SK-N-SH (cell line): Measurements from ENCODE around the gene MREG. TPM values are rescaled to one million over a fixed set of nuclear protein-coding genes. Genes with fewer than 3 reads are reported as not detected.

ENCODE experiments used
- CTCF ChIA-PET: fragments of 300-600, 350-600 bp; formaldehyde crosslinking; extraction: SDS; loops from one replicate; lab custom pipeline; 2021; lab: Yijun Ruan, JAX
- POLR2A ChIA-PET: fragments of 350-600 bp; sonication (Branson Sonifier 250); formaldehyde crosslinking; extraction: SDS; loops from one replicate; lab custom pipeline; 2020; ENCODE audit warnings: antibody characterized with exemption, inconsistent platforms; lab: Yijun Ruan, JAX
- DNase-seq: peaks from one replicate; pipeline ENCODE4 v3.0.0; 2012
- H2AFZ ChIP-seq: fragments of 200-600 bp; sonication (generic); 2 replicates; pipeline ENCODE4 v1.8.1; 2016; ENCODE audit warnings: antibody characterized with exemption, mild to moderate bottlenecking, low read depth
- H3F3A ChIP-seq: fragments of 200-600 bp; sonication (generic); replicated peaks from 2 replicates; pipeline ENCODE3; 2016; ENCODE audit warnings: antibody characterized with exemption, mild to moderate bottlenecking; ENCODE audit not compliant: insufficient read depth
- H3K27ac ChIP-seq, 2 experiments: fragments of 200-500 bp in 1 of 2; fragments of 200-600 bp in 1 of 2; sonication (Bioruptor generic) in 1 of 2; sonication (generic), shearing (Covaris generic) in 1 of 2; 2 replicates each; pipeline versions ENCODE4 v1.5.1 to v1.6.1; 2014 to 2016; ENCODE audit warnings: low read depth in 2 of 2, inconsistent platforms in 1 of 2, low read length in 1 of 2, mild to moderate bottlenecking in 1 of 2, mixed read lengths in 1 of 2
- H3K27me3 ChIP-seq: fragments of 200-600 bp; sonication (generic), shearing (Covaris generic); 2 replicates; pipeline ENCODE4 v1.6.1; 2016; ENCODE audit warnings: mixed run types; ENCODE audit not compliant: insufficient read depth
- H3K36me3 ChIP-seq, 2 experiments: fragments of 200-500 bp in 1 of 2; fragments of 200-600 bp in 1 of 2; sonication (Bioruptor generic) in 1 of 2; sonication (generic) in 1 of 2; replicated peaks in 1 of 2; 2 replicates each; pipeline versions ENCODE3 to v1.5.1; 2014 to 2016; ENCODE audit warnings: low read length in 1 of 2, mild to moderate bottlenecking in 1 of 2; ENCODE audit not compliant: insufficient read depth in 2 of 2, control insufficient read depth in 1 of 2
- H3K4me1 ChIP-seq, 2 experiments: fragments of 200-500 bp in 1 of 2; fragments of 200-600 bp in 1 of 2; sonication (Bioruptor generic) in 1 of 2; sonication (generic), shearing (Covaris generic) in 1 of 2; 2 replicates each; pipeline versions ENCODE4 v1.5.1 to v1.6.1; 2014 to 2016; ENCODE audit warnings: low read depth in 1 of 2, low read length in 1 of 2, mixed run types in 1 of 2; ENCODE audit not compliant: insufficient read depth in 2 of 2, control insufficient read depth in 1 of 2
- H3K4me2 ChIP-seq: fragments of 200-600 bp; sonication (generic), shearing (Covaris generic); 2 replicates; pipeline ENCODE4 v1.6.1; 2017; ENCODE audit warnings: mixed run types
- H3K4me3 ChIP-seq, 2 experiments: fragments of 200-500 bp in 1 of 2; fragments of 200-600 bp in 1 of 2; sonication (Bioruptor generic) in 1 of 2; sonication (generic), shearing (Covaris generic) in 1 of 2; 2 replicates each; pipeline versions ENCODE4 v1.5.1 to v1.8.1; 2014 to 2016; ENCODE audit warnings: low read depth in 2 of 2, inconsistent platforms in 1 of 2, low read length in 1 of 2, mild to moderate bottlenecking in 1 of 2, mixed read lengths in 1 of 2, moderate library complexity in 1 of 2
- H3K79me2 ChIP-seq: fragments of 200-600 bp; sonication (generic); 2 replicates; pipeline ENCODE4 v1.8.1; 2017; ENCODE audit warnings: mild to moderate bottlenecking; ENCODE audit not compliant: insufficient read depth
- H3K9ac ChIP-seq: fragments of 200-600 bp; sonication (generic); 2 replicates; pipeline ENCODE4 v1.6.1; 2017; ENCODE audit warnings: mixed run types
- H3K9me2 ChIP-seq: fragments of 200-600 bp; sonication (generic); 2 replicates; pipeline ENCODE4 v1.6.1; 2017; ENCODE audit warnings: mixed run types
- H3K9me3 ChIP-seq: fragments of 200-600 bp; sonication (generic); 2 replicates; pipeline ENCODE4 v1.6.1; 2017; ENCODE audit warnings: mixed run types, mild to moderate bottlenecking, moderate library complexity
- H4K20me1 ChIP-seq: fragments of 200-600 bp; sonication (generic); 2 replicates; pipeline ENCODE4 v1.6.1; 2017; ENCODE audit warnings: mild to moderate bottlenecking, mixed run types; ENCODE audit not compliant: insufficient read depth
- CHD2 ChIP-seq: fragments of 150-350 bp; IDR thresholded peaks from 2 replicates; pipeline ENCODE4 v1.6.1; 2018; ENCODE audit warnings: low read length; ENCODE audit not compliant: partially characterized antibody
- EP300 ChIP-seq, 2 experiments: IDR thresholded peaks; 2 replicates each; pipeline versions ENCODE4 v1.4.0 to v1.6.1; 2012; ENCODE audit warnings: borderline replicate concordance in 1 of 2, low read depth in 1 of 2, low read length in 1 of 2
- GATA2 ChIP-seq: sonication (generic); formaldehyde crosslinking; IDR thresholded peaks from 2 replicates; pipeline ENCODE4 v1.5.0; 2020; ENCODE audit warnings: mild to moderate bottlenecking, missing genetic modification reagents
- JUND ChIP-seq: IDR thresholded peaks from 2 replicates; pipeline ENCODE4 v1.4.0; 2012
- MEF2A ChIP-seq: IDR thresholded peaks from 2 replicates; pipeline ENCODE4 v1.4.0; 2012; ENCODE audit warnings: low read depth, borderline replicate concordance
- MXI1 ChIP-seq: IDR thresholded peaks from 2 replicates; pipeline ENCODE4 v1.6.1; 2012; ENCODE audit warnings: mild to moderate bottlenecking, low read depth, low read length, improper control_type of control experiment
- POLR2AphosphoS5 ChIP-seq: IDR thresholded peaks from 2 replicates; pipeline ENCODE4 v1.6.1; 2012; ENCODE audit warnings: low read depth, low read length
- RAD21 ChIP-seq: IDR thresholded peaks from 2 replicates; pipeline ENCODE4 v1.6.1; 2012; ENCODE audit warnings: mild to moderate bottlenecking, low read length
- RCOR1 ChIP-seq: fragments of 150-350 bp; IDR thresholded peaks from 2 replicates; pipeline ENCODE4 v1.6.1; 2017; ENCODE audit warnings: antibody characterized with exemption, low read length
- RFX5 ChIP-seq: IDR thresholded peaks from 2 replicates; pipeline ENCODE4 v1.6.1; 2012; ENCODE audit warnings: mild to moderate bottlenecking, improper control_type of control experiment, low read length
- SIN3A ChIP-seq: IDR thresholded peaks from 2 replicates; pipeline ENCODE4 v1.6.1; 2012; ENCODE audit warnings: low read depth, mild to moderate bottlenecking, low read length, moderate library complexity, borderline replicate concordance
- SMC3 ChIP-seq: IDR thresholded peaks from 2 replicates; pipeline ENCODE4 v1.6.1; 2012; ENCODE audit warnings: low read depth, low read length, improper control_type of control experiment
- TAF1 ChIP-seq: IDR thresholded peaks from 2 replicates; pipeline ENCODE4 v1.6.1; 2012; ENCODE audit warnings: low read depth, mild to moderate bottlenecking, low read length, moderate library complexity, borderline replicate concordance
- YY1 ChIP-seq: IDR thresholded peaks from 2 replicates; pipeline ENCODE4 v1.4.0; 2012; ENCODE audit warnings: low read depth, mild to moderate bottlenecking
- WGBS: methylation state at CpG from one replicate; pipeline ENCODE4 v1.1.6; 2017; ENCODE audit warnings: low lambda C conversion rate; 5-methylcytosine and 5-hydroxymethylcytosine counted together
- polyA plus RNA-seq, 3 experiments: library from polyadenylated mRNA; depleted of rRNA; stranded (reverse); fragments of >200 nt; gene quantifications; 2 replicates each; pipeline ENCODE4 v1.2.3, GENCODE V29; 2012
- TF ChIP-seq, protein P1 (sequence below): IDR thresholded peaks from 2 replicates; pipeline ENCODE4 v1.4.0; 2012; ENCODE audit warnings: low read depth, borderline replicate concordance
- TF ChIP-seq, protein P2 (sequence below): IDR thresholded peaks from 2 replicates; pipeline ENCODE4 v1.4.0; 2012; ENCODE audit warnings: low read depth
- TF ChIP-seq, protein P3 (sequence below): fragments of 150-350 bp; IDR thresholded peaks from 2 replicates; pipeline ENCODE4 v1.6.1; 2016; ENCODE audit warnings: mild to moderate bottlenecking, low read depth, low read length
- TF ChIP-seq, protein P4 (sequence below): IDR thresholded peaks from 2 replicates; pipeline ENCODE4 v1.6.1; 2012; ENCODE audit warnings: mild to moderate bottlenecking, low read depth, low read length, moderate library complexity
- TF ChIP-seq, protein P5 (sequence below): IDR thresholded peaks from 2 replicates; pipeline ENCODE4 v1.4.0; 2012; ENCODE audit warnings: low read depth, borderline replicate concordance

Gene MREG
- polyA plus RNA-seq, 1 of the 3 experiments (the other 2 are of a cell fraction) = 2.5 TPM

DNA sequence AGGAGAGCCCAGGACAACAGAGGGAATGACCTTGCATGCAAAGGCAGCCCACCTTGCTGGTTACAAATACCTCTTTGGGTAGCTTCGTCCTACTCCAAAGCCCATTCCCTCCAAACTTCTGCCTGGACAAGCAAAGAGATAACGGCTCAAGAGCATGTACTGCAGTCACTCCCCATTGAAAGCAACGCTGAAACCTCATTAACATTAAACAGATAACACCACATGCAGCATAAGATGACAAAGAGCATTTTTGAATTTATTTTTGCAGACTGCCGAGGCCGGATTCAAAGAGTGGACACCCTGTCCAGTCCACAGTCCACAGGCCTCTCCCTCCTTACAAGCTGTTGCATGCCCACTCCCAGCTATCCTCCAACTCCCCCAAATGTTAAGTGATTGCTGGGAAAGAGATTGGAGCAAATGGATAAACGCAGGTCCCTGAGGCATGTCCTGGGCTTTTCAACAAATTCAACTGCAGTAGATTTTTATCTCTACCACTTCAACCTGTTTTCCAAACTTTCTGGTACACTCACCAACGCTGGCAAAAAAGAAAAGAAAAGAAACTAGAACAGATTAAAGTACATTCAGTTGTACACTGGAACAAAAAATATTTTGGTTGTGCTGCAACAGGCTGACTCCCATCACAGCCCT is 40.1 kb downstream of the MREG start:
- H3K36me3 ChIP-seq = no peaks in the 10 kb centered on the region
- H3F3A ChIP-seq = no peaks in the 10 kb centered on the region
- no peak overlapping the region for H3K4me2 ChIP-seq
- TF ChIP-seq GATA2 (CRISPR knock-in tag) (peak; percentile 42; the same call in 1 of the 2 replicates), CHD2 (peak; percentile 17), SMC3 (no peak), EP300 (IDR thresholded peaks at IDR 0.05; ENCODE audit: borderline replicate concordance in 1 of 2, low read depth in 1 of 2, low read length in 1 of 2) (peak in 1 of 2 experiments; percentile 17; a peak in 1 of 4 replicates), MXI1 (peak; percentile 18; the same call in 1 of the 2 replicates)
- TF ChIP-seq, protein P1, sequence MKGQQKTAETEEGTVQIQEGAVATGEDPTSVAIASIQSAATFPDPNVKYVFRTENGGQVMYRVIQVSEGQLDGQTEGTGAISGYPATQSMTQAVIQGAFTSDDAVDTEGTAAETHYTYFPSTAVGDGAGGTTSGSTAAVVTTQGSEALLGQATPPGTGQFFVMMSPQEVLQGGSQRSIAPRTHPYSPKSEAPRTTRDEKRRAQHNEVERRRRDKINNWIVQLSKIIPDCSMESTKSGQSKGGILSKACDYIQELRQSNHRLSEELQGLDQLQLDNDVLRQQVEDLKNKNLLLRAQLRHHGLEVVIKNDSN = no peak
- H3K79me2 ChIP-seq = no peaks in the 10 kb centered on the region
- WGBS = 40% methylated on average over 7 of the region's 7 CpGs
- ChIA-PET CTCF (interaction anchor here (0.8 to 2.4 kb wide), 3 partner anchors 23 to 49 kb away, joined by 3 to 8 read pairs (median 3); no protein-coding TSS in a partner anchor), POLR2A (no interaction called here)
- no peak overlapping the region for H3K9ac ChIP-seq
- H3K27ac ChIP-seq = peak overlapping the region in 1 of 2 experiments; percentile 74; a peak in 2 of 4 replicates
- no peaks in the 10 kb centered on the region for H3K9me3 ChIP-seq
- H3K9me2 ChIP-seq = no peaks in the 10 kb centered on the region
- no peaks in the 10 kb centered on the region for H3K27me3 ChIP-seq
- H4K20me1 ChIP-seq = no peaks in the 10 kb centered on the region
- H3K4me3 ChIP-seq = no peak overlapping the region
- DNase-seq = peak; percentile 38
- no peak overlapping the region for H2AFZ ChIP-seq
- peaks cover 0 to 20% of the 10 kb centered on the region in 2 experiments; a peak in 1 of 4 replicates for H3K4me1 ChIP-seq

DNA sequence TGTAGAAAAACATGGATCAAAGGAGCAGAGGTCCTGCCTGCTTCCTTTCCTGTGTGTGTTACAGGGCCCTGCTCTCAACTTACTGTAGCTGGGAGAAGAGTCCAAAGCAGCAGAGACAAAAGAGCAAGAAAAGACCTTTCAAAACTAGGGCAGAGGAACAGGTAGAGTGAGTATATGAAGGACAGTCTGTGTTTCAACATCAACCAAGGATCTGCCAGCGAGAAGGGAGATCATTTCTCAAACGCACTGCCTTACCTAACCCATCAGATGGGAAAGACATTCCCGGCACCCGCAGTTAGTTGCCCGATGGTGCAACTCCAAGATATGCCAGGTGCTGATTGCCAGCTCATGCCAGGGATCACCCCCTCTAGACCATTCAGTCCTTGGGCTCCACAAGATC is 41.7 kb downstream of the MREG start:
- Histone ChIP-seq H3K79me2 (no peaks in the 10 kb centered on the region), H3K36me3 (no peaks in the 10 kb centered on the region), H4K20me1 (no peaks in the 10 kb centered on the region), H3K9me2 (no peaks in the 10 kb centered on the region), H3K4me1 (peaks cover 0 to 27% of the 10 kb centered on the region in 2 experiments; a peak in 3 of 4 replicates), H3K4me2 (no peak overlapping the region), H3K27ac (no peak overlapping the region), H3K27me3 (no peaks in the 10 kb centered on the region), H3F3A (no peaks in the 10 kb centered on the region), H2AFZ (no peak overlapping the region), H3K4me3 (no peak overlapping the region), H3K9me3 (no peaks in the 10 kb centered on the region), H3K9ac (no peak overlapping the region)
- DNase-seq = no peak
- POLR2A ChIA-PET = no interaction called here
- WGBS = 90% methylated on average over 5 of the region's 5 CpGs
- CTCF ChIA-PET = no interaction called here
- TF ChIP-seq, protein P2, sequence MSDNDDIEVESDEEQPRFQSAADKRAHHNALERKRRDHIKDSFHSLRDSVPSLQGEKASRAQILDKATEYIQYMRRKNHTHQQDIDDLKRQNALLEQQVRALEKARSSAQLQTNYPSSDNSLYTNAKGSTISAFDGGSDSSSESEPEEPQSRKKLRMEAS = no peak
- TF ChIP-seq EP300 (IDR thresholded peaks at IDR 0.05; ENCODE audit: borderline replicate concordance in 1 of 2, low read depth in 1 of 2, low read length in 1 of 2) (no peak), SIN3A (no peak), JUND (no peak), YY1 (no peak), TAF1 (no peak), MEF2A (no peak), MXI1 (no peak), RFX5 (no peak), RAD21 (no peak), SMC3 (no peak), POLR2AphosphoS5 (no peak), RCOR1 (no peak)
- TF ChIP-seq, protein P3, sequence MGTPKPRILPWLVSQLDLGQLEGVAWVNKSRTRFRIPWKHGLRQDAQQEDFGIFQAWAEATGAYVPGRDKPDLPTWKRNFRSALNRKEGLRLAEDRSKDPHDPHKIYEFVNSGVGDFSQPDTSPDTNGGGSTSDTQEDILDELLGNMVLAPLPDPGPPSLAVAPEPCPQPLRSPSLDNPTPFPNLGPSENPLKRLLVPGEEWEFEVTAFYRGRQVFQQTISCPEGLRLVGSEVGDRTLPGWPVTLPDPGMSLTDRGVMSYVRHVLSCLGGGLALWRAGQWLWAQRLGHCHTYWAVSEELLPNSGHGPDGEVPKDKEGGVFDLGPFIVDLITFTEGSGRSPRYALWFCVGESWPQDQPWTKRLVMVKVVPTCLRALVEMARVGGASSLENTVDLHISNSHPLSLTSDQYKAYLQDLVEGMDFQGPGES = no peak
- TF ChIP-seq, protein P4, sequence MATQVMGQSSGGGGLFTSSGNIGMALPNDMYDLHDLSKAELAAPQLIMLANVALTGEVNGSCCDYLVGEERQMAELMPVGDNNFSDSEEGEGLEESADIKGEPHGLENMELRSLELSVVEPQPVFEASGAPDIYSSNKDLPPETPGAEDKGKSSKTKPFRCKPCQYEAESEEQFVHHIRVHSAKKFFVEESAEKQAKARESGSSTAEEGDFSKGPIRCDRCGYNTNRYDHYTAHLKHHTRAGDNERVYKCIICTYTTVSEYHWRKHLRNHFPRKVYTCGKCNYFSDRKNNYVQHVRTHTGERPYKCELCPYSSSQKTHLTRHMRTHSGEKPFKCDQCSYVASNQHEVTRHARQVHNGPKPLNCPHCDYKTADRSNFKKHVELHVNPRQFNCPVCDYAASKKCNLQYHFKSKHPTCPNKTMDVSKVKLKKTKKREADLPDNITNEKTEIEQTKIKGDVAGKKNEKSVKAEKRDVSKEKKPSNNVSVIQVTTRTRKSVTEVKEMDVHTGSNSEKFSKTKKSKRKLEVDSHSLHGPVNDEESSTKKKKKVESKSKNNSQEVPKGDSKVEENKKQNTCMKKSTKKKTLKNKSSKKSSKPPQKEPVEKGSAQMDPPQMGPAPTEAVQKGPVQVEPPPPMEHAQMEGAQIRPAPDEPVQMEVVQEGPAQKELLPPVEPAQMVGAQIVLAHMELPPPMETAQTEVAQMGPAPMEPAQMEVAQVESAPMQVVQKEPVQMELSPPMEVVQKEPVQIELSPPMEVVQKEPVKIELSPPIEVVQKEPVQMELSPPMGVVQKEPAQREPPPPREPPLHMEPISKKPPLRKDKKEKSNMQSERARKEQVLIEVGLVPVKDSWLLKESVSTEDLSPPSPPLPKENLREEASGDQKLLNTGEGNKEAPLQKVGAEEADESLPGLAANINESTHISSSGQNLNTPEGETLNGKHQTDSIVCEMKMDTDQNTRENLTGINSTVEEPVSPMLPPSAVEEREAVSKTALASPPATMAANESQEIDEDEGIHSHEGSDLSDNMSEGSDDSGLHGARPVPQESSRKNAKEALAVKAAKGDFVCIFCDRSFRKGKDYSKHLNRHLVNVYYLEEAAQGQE = no peak
- TF ChIP-seq, protein P5, sequence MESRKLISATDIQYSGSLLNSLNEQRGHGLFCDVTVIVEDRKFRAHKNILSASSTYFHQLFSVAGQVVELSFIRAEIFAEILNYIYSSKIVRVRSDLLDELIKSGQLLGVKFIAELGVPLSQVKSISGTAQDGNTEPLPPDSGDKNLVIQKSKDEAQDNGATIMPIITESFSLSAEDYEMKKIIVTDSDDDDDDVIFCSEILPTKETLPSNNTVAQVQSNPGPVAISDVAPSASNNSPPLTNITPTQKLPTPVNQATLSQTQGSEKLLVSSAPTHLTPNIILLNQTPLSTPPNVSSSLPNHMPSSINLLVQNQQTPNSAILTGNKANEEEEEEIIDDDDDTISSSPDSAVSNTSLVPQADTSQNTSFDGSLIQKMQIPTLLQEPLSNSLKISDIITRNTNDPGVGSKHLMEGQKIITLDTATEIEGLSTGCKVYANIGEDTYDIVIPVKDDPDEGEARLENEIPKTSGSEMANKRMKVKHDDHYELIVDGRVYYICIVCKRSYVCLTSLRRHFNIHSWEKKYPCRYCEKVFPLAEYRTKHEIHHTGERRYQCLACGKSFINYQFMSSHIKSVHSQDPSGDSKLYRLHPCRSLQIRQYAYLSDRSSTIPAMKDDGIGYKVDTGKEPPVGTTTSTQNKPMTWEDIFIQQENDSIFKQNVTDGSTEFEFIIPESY = no peak
